ENCODE results near the gene TAC4.
A peak's percentile ranks its signal among the peaks of the same experiment; 100 is the strongest.

The TAC4 gene

DNA sequence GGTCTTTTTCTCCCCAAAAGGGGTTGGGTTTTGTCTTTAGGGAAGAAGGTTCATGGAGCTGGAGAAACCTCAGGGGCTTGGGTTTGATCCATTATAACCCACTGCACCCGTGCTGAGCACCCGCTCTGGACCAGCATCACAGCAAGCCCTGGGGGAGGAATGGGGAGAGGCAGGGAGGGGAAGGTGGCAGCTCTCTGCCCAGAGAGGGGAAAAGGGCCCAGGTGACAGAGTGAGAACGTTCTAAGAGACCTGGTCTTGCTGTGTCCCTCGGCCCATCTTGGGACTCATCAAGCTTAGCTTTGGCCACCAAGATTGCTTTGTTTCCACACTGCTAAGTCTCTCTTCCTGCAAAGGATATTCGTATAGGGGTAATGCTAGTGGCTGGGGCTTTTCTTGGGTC is 38.2 kb upstream of the TAC4 start:
- TF ChIP-seq CTCF (conservative IDR thresholded peaks at IDR 0.05; ENCODE audit: control insufficient read depth, insufficient read depth, low read depth, low read length) = no peak
- DNase-seq (ENCODE audit: low read depth) = no peak

GRCh38 chr17:49882434-49882833 is 34.6 kb upstream of the TAC4 start:
- no peak for DNase-seq (ENCODE audit: low read depth)
- TF ChIP-seq CTCF (conservative IDR thresholded peaks at IDR 0.05; ENCODE audit: control insufficient read depth, insufficient read depth, low read depth, low read length) = no peak
- H3K4me3 ChIP-seq (ENCODE audit: control insufficient read depth, low read depth, low read length) = no peak overlapping the region

More for the DNA sequence above, 38.2 kb upstream of the TAC4 start:
- no peak overlapping the region for H3K4me3 ChIP-seq (ENCODE audit: control insufficient read depth, low read depth, low read length)

- no peak for TF ChIP-seq CTCF (conservative IDR thresholded peaks at IDR 0.05; ENCODE audit: control insufficient read depth, insufficient read depth, low read depth, low read length)
- no peak for DNase-seq (ENCODE audit: low read depth)
- H3K4me3 ChIP-seq (ENCODE audit: control insufficient read depth, low read depth, low read length) = no peak overlapping the region
These were observed 33.2 kb upstream of the TAC4 start for GRCh38 chr17:49881054-49881402.

DNA sequence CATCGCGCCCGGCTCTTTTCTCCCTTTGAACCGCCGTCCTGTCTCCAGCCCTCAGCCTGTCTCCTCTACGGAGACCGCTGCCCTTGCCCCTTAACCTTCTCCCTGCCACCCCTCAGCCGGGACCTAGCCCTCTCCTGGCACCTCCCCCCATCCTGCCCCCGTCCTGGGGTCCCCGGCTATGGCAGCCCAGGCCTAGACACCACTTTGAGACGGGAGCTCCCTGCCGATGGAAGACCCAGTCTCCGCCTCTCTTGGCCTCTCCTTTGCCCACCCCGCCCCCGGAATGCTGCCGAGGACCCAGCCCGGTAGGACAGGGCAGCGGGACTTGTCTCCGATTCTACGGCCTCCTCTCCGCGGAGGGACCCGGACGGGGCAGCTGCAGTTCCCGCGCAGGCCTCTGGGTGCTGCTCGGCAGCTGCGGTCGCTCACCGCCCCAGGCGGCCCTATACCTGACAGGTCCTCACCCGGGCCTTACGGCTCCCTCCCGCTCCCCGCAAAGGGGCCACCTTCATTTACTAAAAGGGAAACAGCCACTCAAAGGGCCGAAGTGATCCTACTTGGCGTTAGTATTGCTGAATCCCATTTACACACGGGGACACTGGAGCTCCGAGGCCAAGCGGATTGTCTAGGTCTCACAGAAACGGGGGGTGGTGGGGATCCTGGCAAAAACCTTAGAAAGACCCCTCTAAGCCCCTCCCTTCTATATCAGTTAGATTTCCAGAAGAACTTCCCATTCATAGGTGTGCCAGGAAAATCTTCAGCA is 32.6 kb upstream of the TAC4 start:
- TF ChIP-seq CTCF (conservative IDR thresholded peaks at IDR 0.05; ENCODE audit: control insufficient read depth, insufficient read depth, low read depth, low read length) = peak; percentile 81
- H3K4me3 ChIP-seq (ENCODE audit: control insufficient read depth, low read depth, low read length) = no peak overlapping the region
- peak; percentile 50 for DNase-seq (ENCODE audit: low read depth)

DNA sequence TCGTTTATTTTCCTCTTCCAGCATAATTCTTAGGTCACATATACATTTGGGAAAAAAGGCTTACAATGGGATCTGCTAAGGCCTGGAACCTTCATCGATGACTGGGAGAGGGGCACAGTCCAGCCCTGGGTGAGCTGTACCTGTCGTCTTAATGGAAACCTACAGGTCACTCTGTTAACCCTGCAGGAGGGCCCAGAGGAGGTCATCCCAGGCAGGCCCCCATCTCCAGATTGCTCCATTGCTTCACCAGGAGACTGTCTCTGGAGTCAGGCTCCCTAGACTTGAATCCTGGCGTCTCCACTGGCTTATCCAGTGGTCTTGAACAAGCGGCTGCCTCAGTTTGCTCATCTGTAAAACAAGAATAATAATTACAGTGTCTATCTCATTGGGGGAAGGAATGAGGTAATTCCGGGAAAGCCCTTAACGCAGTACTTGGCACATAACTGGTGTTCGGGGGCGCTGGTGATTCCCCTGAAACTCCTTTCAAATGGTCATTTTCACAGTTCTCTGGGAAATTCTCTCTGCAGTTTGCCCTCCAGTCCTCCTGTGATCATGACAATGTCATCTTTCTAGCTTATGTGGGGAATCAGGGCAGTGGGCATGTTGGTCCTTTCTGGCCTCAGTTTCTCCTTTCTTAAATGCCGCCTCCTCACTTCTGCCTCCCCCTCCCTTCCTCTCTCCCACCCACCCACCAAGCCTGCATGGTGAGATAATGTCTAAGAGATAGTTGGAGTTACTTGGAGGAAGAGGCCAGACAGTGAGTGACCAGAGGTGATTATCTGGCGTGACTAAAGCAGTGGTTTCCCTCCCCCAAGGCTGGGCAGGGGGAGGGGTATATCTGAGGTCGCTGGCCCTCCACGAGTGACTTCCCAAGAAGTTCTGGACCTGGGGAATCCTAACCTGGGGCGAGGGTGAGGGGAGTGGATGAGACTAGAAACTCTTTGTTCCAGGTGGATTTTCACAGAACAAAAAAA is 31.3 kb upstream of the TAC4 start:
- no peak for TF ChIP-seq CTCF (conservative IDR thresholded peaks at IDR 0.05; ENCODE audit: control insufficient read depth, insufficient read depth, low read depth, low read length)
- no peak for DNase-seq (ENCODE audit: low read depth)
- no peak overlapping the region for H3K4me3 ChIP-seq (ENCODE audit: control insufficient read depth, low read depth, low read length)

GRCh38 chr17:49875685-49876084 is 27.8 kb upstream of the TAC4 start:
- TF ChIP-seq CTCF (conservative IDR thresholded peaks at IDR 0.05; ENCODE audit: control insufficient read depth, insufficient read depth, low read depth, low read length) = no peak
- no peak for DNase-seq (ENCODE audit: low read depth)
- no peak overlapping the region for H3K4me3 ChIP-seq (ENCODE audit: control insufficient read depth, low read depth, low read length)
